Endothelial cell of umbilical vein (primary cell): ENCODE measurements around the gene PPP1R13B. TPM values are rescaled to one million over a fixed set of nuclear protein-coding genes. Genes with fewer than 3 reads are reported as not detected.

ENCODE experiments used
- BruUV-seq: library from RNA; stranded (reverse); fragments of 400-500 nt; replicated peaks from 2 replicates; lab custom pipeline; 2021; lab: Mats Ljungman, UMichigan
- CTCF ChIA-PET: fragments of 300-600, 350-600 bp; sonication (Branson Sonifier 250); formaldehyde crosslinking; loops from one replicate; lab custom pipeline; 2021; ENCODE audit warnings: antibody characterized with exemption, inconsistent platforms; lab: Charles Lee
- POLR2A ChIA-PET: fragments of 300-600, 350-600 bp; sonication (Branson Sonifier 250); formaldehyde crosslinking; loops from one replicate; lab custom pipeline; 2021; ENCODE audit warnings: antibody characterized with exemption, inconsistent platforms; lab: Charles Lee
- DNase-seq: peaks from one replicate; pipeline ENCODE4 v3.0.0-alpha.2; 2011; ENCODE audit warnings: low read depth, low spot score
- FAIRE-seq: peaks from 2 replicates; lab custom pipeline; 2011; peaks lifted over from hg19 to GRCh38; lab: Jason Lieb, UNC
- H2AFZ ChIP-seq: 2 replicates; pipeline ENCODE4 v1.6.0; 2012; ENCODE audit warnings: low read depth, low read length, control low read depth, inconsistent platforms
- H3K27ac ChIP-seq: 2 replicates; pipeline ENCODE4 v1.5.1; 2011; ENCODE audit warnings: low read depth, mild to moderate bottlenecking, control low read depth, low read length, moderate library complexity; ENCODE audit not compliant: insufficient read depth
- H3K27me3 ChIP-seq, 2 experiments: 2 replicates each; pipeline versions ENCODE4 v1.6.0 to v1.6.1; 2011; ENCODE audit warnings: low read length in 2 of 2, mixed read lengths in 1 of 2; ENCODE audit not compliant: control insufficient read depth in 2 of 2, insufficient read depth in 2 of 2
- H3K36me3 ChIP-seq, 2 experiments: 2 replicates in 1 of 2; 3 replicates in 1 of 2; pipeline ENCODE4 v1.5.1; 2011; ENCODE audit warnings: low read length in 2 of 2, mild to moderate bottlenecking in 1 of 2, moderate library complexity in 1 of 2; ENCODE audit not compliant: control insufficient read depth in 2 of 2, insufficient read depth in 2 of 2; ENCODE audit errors: extremely low read depth in 1 of 2
- H3K4me1 ChIP-seq: 3 replicates; pipeline ENCODE4 v1.5.1; 2011; ENCODE audit warnings: mild to moderate bottlenecking, low read length; ENCODE audit not compliant: control insufficient read depth, insufficient read depth; ENCODE audit errors: extremely low read depth
- H3K4me2 ChIP-seq: 2 replicates; pipeline ENCODE4 v1.6.1; 2011; ENCODE audit warnings: low read length, control low read depth, mixed read lengths; ENCODE audit not compliant: insufficient read depth
- H3K4me3 ChIP-seq, 3 experiments: fragments of 200-600 bp in 1 of 3; sonication (generic), shearing (Covaris generic) in 1 of 3; replicated peaks in 1 of 3; 2 replicates each; pipeline ENCODE4 v1.5.1; 2011 to 2016; ENCODE audit warnings: control low read depth in 3 of 3, low read length in 3 of 3, mild to moderate bottlenecking in 2 of 3, inconsistent platforms in 1 of 3, low read depth in 1 of 3, moderate library complexity in 1 of 3; ENCODE audit not compliant: insufficient read depth in 1 of 3
- H3K79me2 ChIP-seq: 2 replicates; pipeline ENCODE4 v1.6.0; 2012; ENCODE audit warnings: low read length, inconsistent platforms; ENCODE audit not compliant: control insufficient read depth, insufficient read depth
- H3K9ac ChIP-seq: replicated peaks from 2 replicates; pipeline ENCODE3; 2011; ENCODE audit warnings: low read length, control low read depth; ENCODE audit not compliant: insufficient read depth; ENCODE audit errors: extremely low read depth
- H3K9me1 ChIP-seq: replicated peaks from 3 replicates; pipeline ENCODE4 v1.6.0; 2011; ENCODE audit warnings: mild to moderate bottlenecking, low read length; ENCODE audit not compliant: control insufficient read depth, insufficient read depth; ENCODE audit errors: extremely low read depth
- H3K9me3 ChIP-seq: replicated peaks from 2 replicates; pipeline ENCODE4 v1.5.1; 2012; ENCODE audit warnings: low read length, inconsistent platforms; ENCODE audit not compliant: control insufficient read depth, insufficient read depth
- H4K20me1 ChIP-seq: replicated peaks from 2 replicates; pipeline ENCODE3; 2011; ENCODE audit warnings: mild to moderate bottlenecking, low read length; ENCODE audit not compliant: control insufficient read depth, insufficient read depth; ENCODE audit errors: extremely low read depth
- EZH2 ChIP-seq: IDR thresholded peaks from 2 replicates; pipeline ENCODE4 v1.6.1; 2012; ENCODE audit warnings: borderline replicate concordance, low read depth, mild to moderate bottlenecking, moderate library complexity, low read length, inconsistent platforms; ENCODE audit not compliant: severe bottlenecking
- GATA2 ChIP-seq: IDR thresholded peaks from 2 replicates; pipeline ENCODE4 v1.7.0; 2011; ENCODE audit warnings: low read depth, mild to moderate bottlenecking, moderate library complexity, mixed read lengths, low read length; ENCODE audit not compliant: insufficient read length, insufficient read depth
- MAX ChIP-seq: IDR thresholded peaks from 2 replicates; pipeline ENCODE4 v1.6.1; 2011; ENCODE audit not compliant: insufficient read depth, insufficient read length
- dilution Hi-C: fragments of 300-500 bp; cut with MboI; formaldehyde crosslinking; loops from one replicate; pipeline ENCODE4 v1.15.0; 2019; ENCODE audit warnings: low sequenced_read_pairs; ENCODE audit not compliant: extremely low pct_ligation_motif_present
- intact Hi-C: fragments of 100-400 bp; cut with micrococcal nuclease; formaldehyde crosslinking; loops from one replicate; pipeline ENCODE4 v1.10.0; 2022
- polyA plus RNA-seq, 4 experiments: library from polyadenylated mRNA; depleted of rRNA in 3 of 4; stranded (reverse) in 3 of 4; unstranded in 1 of 4; fragments of >200 nt; gene quantifications; 2 replicates each; pipeline versions ENCODE4 v1.2.1 to v1.2.3, GENCODE V29; 2011 to 2012; ENCODE audit warnings: missing spikeins in 1 of 4
- total RNA-seq: library from RNA; stranded (reverse); gene quantifications from 2 replicates; pipeline ENCODE4 v1.2.3, GENCODE V29; 2021

The PPP1R13B gene
- total and polyA plus RNA-seq, 2 donors (not counting 3 experiments of a cell fraction or from before 2014, with no cell fraction given) = 10.0 to 30.0 TPM

DNA sequence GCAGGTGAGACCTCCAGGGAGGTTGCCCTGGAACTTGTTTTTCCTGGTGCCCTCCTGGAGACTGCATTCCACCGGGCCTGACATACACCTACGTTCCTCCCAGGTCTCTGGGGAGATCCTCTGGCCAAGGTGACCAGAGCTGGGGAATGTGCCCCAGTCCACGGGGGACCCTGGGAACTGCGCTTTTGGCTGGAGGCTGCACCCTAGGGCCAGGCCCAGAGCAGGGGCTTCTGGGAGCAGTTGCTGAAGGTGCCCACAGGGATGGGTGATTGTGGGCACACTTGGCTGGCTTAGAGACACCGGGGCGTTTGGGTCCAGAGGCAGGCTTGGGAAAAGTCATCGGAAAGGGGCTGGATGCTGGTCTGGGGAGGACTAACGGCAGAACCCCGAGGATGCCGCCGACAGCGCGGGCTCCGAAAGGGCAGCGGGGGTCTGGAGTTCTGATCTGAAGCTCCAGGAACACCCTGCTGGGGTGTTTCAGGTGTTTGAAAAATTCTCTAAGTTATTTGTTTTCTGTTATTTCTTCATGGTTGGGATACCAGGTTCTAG lies 44.4 kb upstream of the PPP1R13B start:
- POLR2A ChIA-PET = no interaction called here
- intact Hi-C loops = no loop called here
- H3K27me3 ChIP-seq = no peaks in the 10 kb centered on the region

DNA sequence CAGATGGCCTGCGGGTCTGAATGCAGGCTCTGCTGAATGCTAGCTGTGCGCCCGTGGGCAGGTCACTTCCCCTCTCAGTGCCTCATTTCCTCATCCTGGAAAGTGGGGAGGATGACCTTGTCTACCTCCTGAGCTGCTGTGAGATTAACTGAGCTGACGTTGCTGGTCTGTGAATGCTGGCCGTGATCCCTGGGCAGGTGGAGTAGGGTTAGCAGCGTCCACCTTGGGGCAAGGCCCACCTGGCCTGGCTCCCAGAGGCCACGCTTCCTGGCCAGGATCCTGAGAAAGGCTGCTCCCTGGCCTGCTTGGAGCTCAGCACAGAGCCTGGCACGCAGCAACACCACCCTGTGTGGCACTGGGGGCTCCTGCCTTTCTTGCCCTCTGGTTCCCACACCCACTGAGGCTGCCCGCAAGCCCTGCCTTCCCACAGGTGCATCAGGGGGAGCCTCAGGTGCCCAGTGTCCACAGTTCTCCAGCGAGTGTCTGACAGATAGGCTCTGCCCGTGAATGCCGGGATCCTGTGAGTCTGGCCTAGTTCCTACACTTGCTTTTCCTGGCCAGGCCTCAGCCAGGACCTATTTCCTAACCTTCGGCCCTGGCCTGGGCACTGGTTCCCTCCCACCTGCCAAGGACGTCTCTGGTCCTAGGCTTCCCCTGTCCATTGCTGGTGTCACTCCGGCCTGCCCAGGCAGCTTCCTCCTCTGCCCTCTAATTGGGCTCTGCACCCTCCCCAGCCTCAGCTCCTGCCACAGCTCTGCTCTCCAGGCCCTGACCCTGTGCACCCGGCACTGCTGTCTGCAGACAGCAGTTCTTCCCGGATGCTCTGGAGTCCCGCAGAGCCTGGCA lies 43.7 kb upstream of the PPP1R13B start:
- no peak overlapping the region for H3K9ac ChIP-seq
- H3K27ac ChIP-seq = no peak overlapping the region
- no TSS peak for BruUV-seq
- intact Hi-C loops (no loop called here), dilution Hi-C loops (no loop called here)
- H3K79me2 ChIP-seq = no peaks in the 10 kb centered on the region
- H3K9me1 ChIP-seq = no peaks in the 10 kb centered on the region
- DNase-seq (no peak), FAIRE-seq (no peak)
- TF ChIP-seq GATA2 (no peak), EZH2 (no peak), MAX (no peak)
- H4K20me1 ChIP-seq = no peaks in the 10 kb centered on the region
- H3K36me3 ChIP-seq = no peaks in the 10 kb centered on the region
- ChIA-PET POLR2A (interaction anchor here (0.7 kb wide), 1 partner anchor 37 kb away, joined by 5 read pairs; the partner anchor contains the start of gene TDRD9), CTCF (interaction anchor here (0.9 to 4.3 kb wide), 2 partner anchors 10 to 15 kb away, joined by 3 to 39 read pairs; no protein-coding TSS in a partner anchor)
- peaks cover 7% of the 10 kb centered on the region for H3K4me1 ChIP-seq
- peak overlapping the region; percentile 17 for H2AFZ ChIP-seq
- H3K9me3 ChIP-seq = no peaks in the 10 kb centered on the region
- no peak overlapping the region for H3K4me2 ChIP-seq
- H3K4me3 ChIP-seq = no peak overlapping the region
- H3K27me3 ChIP-seq = no peaks in the 10 kb centered on the region

More for the DNA sequence above, 44.4 kb upstream of the PPP1R13B start:
- no peak overlapping the region for H3K4me2 ChIP-seq
- no peak for TF ChIP-seq MAX
- H3K79me2 ChIP-seq = no peaks in the 10 kb centered on the region
- CTCF ChIA-PET = interaction anchor here (1.6 to 4.3 kb wide), 2 partner anchors 9 to 14 kb away, joined by 3 to 39 read pairs; no protein-coding TSS in a partner anchor
- no TSS peak for BruUV-seq
- peaks cover 7% of the 10 kb centered on the region for H3K4me1 ChIP-seq
- dilution Hi-C loops = no loop called here
- DNase-seq = no peak
- no peak overlapping the region for H3K4me3 ChIP-seq
- no peak for FAIRE-seq
- H4K20me1 ChIP-seq = no peaks in the 10 kb centered on the region
- no peaks in the 10 kb centered on the region for H3K9me3 ChIP-seq
- H2AFZ ChIP-seq = no peak overlapping the region
- H3K36me3 ChIP-seq = no peaks in the 10 kb centered on the region
- H3K9me1 ChIP-seq = no peaks in the 10 kb centered on the region
- no peak overlapping the region for H3K9ac ChIP-seq
- no peak overlapping the region for H3K27ac ChIP-seq
